HL-60 (cell line): Measurements from ENCODE around the gene ACOT12.

Experiments
- GABPA ChIP-seq: IDR thresholded peaks from 2 replicates; pipeline ENCODE4 v1.6.1; 2012; ENCODE audit warnings: low read depth
- POLR2AphosphoS5 ChIP-seq: IDR thresholded peaks from 2 replicates; pipeline ENCODE4 v1.6.1; 2012; ENCODE audit warnings: low read depth
- TF ChIP-seq, protein P1 (sequence below): IDR thresholded peaks from one replicate; pipeline ENCODE4 v1.5.1; 2011; ENCODE audit warnings: low read length, control low read depth, inconsistent platforms; ENCODE audit not compliant: insufficient read depth
- TF ChIP-seq, protein P2 (sequence below): IDR thresholded peaks from 2 replicates; pipeline ENCODE4 v1.6.1; 2012; ENCODE audit warnings: low read depth; ENCODE audit not compliant: insufficient replicate concordance

GRCh38 chr5:81317536-81317935, 76.4 kb downstream of the ACOT12 start:
- TF ChIP-seq, protein P1, sequence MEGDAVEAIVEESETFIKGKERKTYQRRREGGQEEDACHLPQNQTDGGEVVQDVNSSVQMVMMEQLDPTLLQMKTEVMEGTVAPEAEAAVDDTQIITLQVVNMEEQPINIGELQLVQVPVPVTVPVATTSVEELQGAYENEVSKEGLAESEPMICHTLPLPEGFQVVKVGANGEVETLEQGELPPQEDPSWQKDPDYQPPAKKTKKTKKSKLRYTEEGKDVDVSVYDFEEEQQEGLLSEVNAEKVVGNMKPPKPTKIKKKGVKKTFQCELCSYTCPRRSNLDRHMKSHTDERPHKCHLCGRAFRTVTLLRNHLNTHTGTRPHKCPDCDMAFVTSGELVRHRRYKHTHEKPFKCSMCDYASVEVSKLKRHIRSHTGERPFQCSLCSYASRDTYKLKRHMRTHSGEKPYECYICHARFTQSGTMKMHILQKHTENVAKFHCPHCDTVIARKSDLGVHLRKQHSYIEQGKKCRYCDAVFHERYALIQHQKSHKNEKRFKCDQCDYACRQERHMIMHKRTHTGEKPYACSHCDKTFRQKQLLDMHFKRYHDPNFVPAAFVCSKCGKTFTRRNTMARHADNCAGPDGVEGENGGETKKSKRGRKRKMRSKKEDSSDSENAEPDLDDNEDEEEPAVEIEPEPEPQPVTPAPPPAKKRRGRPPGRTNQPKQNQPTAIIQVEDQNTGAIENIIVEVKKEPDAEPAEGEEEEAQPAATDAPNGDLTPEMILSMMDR, result no peak
- TF ChIP-seq POLR2AphosphoS5 (no peak), GABPA (no peak)
- TF ChIP-seq, protein P2, sequence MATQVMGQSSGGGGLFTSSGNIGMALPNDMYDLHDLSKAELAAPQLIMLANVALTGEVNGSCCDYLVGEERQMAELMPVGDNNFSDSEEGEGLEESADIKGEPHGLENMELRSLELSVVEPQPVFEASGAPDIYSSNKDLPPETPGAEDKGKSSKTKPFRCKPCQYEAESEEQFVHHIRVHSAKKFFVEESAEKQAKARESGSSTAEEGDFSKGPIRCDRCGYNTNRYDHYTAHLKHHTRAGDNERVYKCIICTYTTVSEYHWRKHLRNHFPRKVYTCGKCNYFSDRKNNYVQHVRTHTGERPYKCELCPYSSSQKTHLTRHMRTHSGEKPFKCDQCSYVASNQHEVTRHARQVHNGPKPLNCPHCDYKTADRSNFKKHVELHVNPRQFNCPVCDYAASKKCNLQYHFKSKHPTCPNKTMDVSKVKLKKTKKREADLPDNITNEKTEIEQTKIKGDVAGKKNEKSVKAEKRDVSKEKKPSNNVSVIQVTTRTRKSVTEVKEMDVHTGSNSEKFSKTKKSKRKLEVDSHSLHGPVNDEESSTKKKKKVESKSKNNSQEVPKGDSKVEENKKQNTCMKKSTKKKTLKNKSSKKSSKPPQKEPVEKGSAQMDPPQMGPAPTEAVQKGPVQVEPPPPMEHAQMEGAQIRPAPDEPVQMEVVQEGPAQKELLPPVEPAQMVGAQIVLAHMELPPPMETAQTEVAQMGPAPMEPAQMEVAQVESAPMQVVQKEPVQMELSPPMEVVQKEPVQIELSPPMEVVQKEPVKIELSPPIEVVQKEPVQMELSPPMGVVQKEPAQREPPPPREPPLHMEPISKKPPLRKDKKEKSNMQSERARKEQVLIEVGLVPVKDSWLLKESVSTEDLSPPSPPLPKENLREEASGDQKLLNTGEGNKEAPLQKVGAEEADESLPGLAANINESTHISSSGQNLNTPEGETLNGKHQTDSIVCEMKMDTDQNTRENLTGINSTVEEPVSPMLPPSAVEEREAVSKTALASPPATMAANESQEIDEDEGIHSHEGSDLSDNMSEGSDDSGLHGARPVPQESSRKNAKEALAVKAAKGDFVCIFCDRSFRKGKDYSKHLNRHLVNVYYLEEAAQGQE, result no peak
